Measurements from ENCODE around the gene RPS6KL1.

DNA sequence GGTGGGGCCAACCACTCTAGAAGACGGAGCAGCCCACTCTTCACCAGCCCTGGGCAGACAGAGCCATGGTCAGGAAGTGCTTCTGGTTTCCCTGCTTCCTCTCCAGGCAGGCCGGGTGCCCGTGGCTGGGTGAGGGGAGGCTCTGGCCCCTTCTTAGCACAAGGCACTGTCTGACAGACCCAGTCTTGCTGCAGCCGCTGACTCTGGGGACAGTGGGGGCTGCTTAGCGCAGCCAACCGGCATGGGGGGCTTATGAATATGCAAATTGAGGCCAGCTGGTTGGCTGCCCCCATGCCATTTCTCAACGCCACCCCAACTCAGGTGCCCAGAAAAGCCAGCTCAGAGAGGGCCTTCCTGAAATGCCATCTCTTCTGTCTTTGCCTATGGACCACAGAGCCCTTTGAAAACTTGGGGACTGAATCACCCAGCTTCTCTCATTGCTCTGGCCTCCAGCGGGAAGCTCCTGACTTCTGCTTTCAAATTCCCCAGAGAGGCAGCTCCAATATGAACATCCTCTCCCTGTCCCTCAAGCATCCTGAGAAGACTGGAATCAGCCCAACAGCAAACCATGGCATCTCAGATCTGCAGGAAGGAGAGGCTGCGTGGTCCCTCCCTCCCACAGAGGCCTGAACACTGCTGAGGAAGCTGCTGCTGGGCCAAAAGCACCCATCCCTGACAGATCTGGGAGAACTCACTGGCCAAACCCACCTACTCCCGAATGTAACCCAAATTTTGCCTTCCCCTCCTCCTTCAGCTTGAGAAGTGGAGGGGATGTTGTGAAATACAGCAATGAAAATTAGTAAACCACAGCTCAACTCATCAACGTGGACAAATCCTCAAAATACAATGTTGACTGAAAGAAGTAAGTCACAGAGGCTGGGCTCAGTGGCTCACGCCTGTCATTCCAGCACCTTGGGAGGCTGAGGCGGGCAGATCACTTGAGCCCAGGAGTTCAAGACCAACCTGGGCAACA, 46.8 kb downstream of the RPS6KL1 start, which contains the start of gene PROX2:
- TF ChIP-seq, protein P1, sequence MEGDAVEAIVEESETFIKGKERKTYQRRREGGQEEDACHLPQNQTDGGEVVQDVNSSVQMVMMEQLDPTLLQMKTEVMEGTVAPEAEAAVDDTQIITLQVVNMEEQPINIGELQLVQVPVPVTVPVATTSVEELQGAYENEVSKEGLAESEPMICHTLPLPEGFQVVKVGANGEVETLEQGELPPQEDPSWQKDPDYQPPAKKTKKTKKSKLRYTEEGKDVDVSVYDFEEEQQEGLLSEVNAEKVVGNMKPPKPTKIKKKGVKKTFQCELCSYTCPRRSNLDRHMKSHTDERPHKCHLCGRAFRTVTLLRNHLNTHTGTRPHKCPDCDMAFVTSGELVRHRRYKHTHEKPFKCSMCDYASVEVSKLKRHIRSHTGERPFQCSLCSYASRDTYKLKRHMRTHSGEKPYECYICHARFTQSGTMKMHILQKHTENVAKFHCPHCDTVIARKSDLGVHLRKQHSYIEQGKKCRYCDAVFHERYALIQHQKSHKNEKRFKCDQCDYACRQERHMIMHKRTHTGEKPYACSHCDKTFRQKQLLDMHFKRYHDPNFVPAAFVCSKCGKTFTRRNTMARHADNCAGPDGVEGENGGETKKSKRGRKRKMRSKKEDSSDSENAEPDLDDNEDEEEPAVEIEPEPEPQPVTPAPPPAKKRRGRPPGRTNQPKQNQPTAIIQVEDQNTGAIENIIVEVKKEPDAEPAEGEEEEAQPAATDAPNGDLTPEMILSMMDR (IDR thresholded peaks at IDR 0.05) = no peak
- TF ChIP-seq POLR2A (IDR thresholded peaks at IDR 0.05) = no peak

All from Peyer's patch (tissue), 4 donors.